Neuronal stem cell (in vitro differentiated cells): Measurements from ENCODE around the gene RNASE11.

Experiments
- DNase-seq: peaks from one replicate; pipeline ENCODE4 v3.0.0-alpha.2; 2013; ENCODE audit warnings: low spot score
- H2AFZ ChIP-seq: one replicate; pipeline ENCODE4 v1.6.1; 2013; ENCODE audit warnings: mild to moderate bottlenecking, low read length, inconsistent platforms
- H2AK5ac ChIP-seq: 2 replicates; pipeline ENCODE4 v1.6.1; 2013; ENCODE audit warnings: low read depth, mild to moderate bottlenecking, inconsistent platforms, low read length, moderate library complexity, mixed read lengths
- H2BK120ac ChIP-seq: 2 replicates; pipeline ENCODE4 v1.6.1; 2013; ENCODE audit warnings: low read depth, mild to moderate bottlenecking, inconsistent platforms, low read length, moderate library complexity, mixed read lengths
- H2BK12ac ChIP-seq: one replicate; pipeline ENCODE4 v1.6.1; 2013; ENCODE audit warnings: low read length, inconsistent platforms
- H2BK15ac ChIP-seq: 2 replicates; pipeline ENCODE4 v1.6.1; 2013; ENCODE audit warnings: mild to moderate bottlenecking, low read length, inconsistent platforms, mixed read lengths
- H2BK5ac ChIP-seq: one replicate; pipeline ENCODE4 v1.6.1; 2013; ENCODE audit warnings: inconsistent platforms, mild to moderate bottlenecking, low read length, moderate library complexity
- H3K14ac ChIP-seq: one replicate; pipeline ENCODE4 v1.6.1; 2013; ENCODE audit warnings: low read length, inconsistent platforms
- H3K18ac ChIP-seq: 2 replicates; pipeline ENCODE4 v1.6.1; 2013; ENCODE audit warnings: low read length, inconsistent platforms
- H3K23ac ChIP-seq: 2 replicates; pipeline ENCODE4 v1.6.1; 2013; ENCODE audit warnings: low read depth, mild to moderate bottlenecking, mixed read lengths, low read length, inconsistent platforms; ENCODE audit not compliant: poor library complexity
- H3K27ac ChIP-seq: replicated peaks from 3 replicates; pipeline ENCODE4 v1.5.1; 2013; ENCODE audit warnings: low read length, inconsistent platforms
- H3K27me3 ChIP-seq, 3 experiments: 2 replicates each; pipeline ENCODE4 v1.6.1; 2013; ENCODE audit warnings: low read length in 3 of 3, mild to moderate bottlenecking in 2 of 3, inconsistent platforms in 1 of 3, low read depth in 1 of 3, mixed read lengths in 1 of 3, moderate library complexity in 1 of 3; ENCODE audit not compliant: control insufficient read depth in 3 of 3, insufficient read depth in 3 of 3
- H3K36me3 ChIP-seq, 2 donors: replicated peaks in 1 of 2; 2 replicates each; pipeline ENCODE4 v1.6.1; 2013; ENCODE audit warnings: low read length in 2 of 2; ENCODE audit not compliant: control insufficient read depth in 2 of 2, insufficient read depth in 2 of 2
- H3K4ac ChIP-seq: 2 replicates; pipeline ENCODE4 v1.6.1; 2013; ENCODE audit warnings: inconsistent platforms, mild to moderate bottlenecking, low read length, moderate library complexity
- H3K4me1 ChIP-seq, 2 donors: 1 replicate in 1 of 2; 2 replicates in 1 of 2; pipeline ENCODE4 v1.6.1; 2013; ENCODE audit warnings: low read length in 2 of 2, low read depth in 1 of 2; ENCODE audit not compliant: control insufficient read depth in 2 of 2, insufficient read depth in 1 of 2
- H3K4me2 ChIP-seq: one replicate; pipeline ENCODE4 v1.6.1; 2013; ENCODE audit warnings: mild to moderate bottlenecking, low read length, inconsistent platforms; ENCODE audit not compliant: insufficient read depth, poor library complexity, severe bottlenecking
- H3K4me3 ChIP-seq, 2 donors: 2 replicates each; pipeline ENCODE4 v1.5.1; 2013; ENCODE audit warnings: low read length in 2 of 2, mild to moderate bottlenecking in 2 of 2, inconsistent platforms in 1 of 2, moderate library complexity in 1 of 2
- H3K79me1 ChIP-seq: one replicate; pipeline ENCODE4 v1.6.1; 2013; ENCODE audit warnings: low read depth, mild to moderate bottlenecking, inconsistent platforms, low read length, moderate library complexity
- H3K9ac ChIP-seq: one replicate; pipeline ENCODE4 v1.6.1; 2013; ENCODE audit warnings: mild to moderate bottlenecking, low read depth, low read length, inconsistent platforms; ENCODE audit not compliant: poor library complexity
- H3K9me3 ChIP-seq, 2 donors: replicated peaks in 1 of 2; 2 replicates each; pipeline versions ENCODE3 to v1.6.1; 2013; ENCODE audit warnings: low read length in 2 of 2, mild to moderate bottlenecking in 2 of 2, inconsistent platforms in 1 of 2, low read depth in 1 of 2, mixed read lengths in 1 of 2, moderate library complexity in 1 of 2; ENCODE audit not compliant: control insufficient read depth in 2 of 2, insufficient read depth in 1 of 2
- H4K8ac ChIP-seq: one replicate; pipeline ENCODE4 v1.6.1; 2013; ENCODE audit warnings: low read depth, mild to moderate bottlenecking, inconsistent platforms, low read length, moderate library complexity
- H4K91ac ChIP-seq: one replicate; pipeline ENCODE4 v1.6.1; 2013; ENCODE audit warnings: low read length, low read depth, mild to moderate bottlenecking, inconsistent platforms; ENCODE audit not compliant: poor library complexity
- WGBS, 2 donors: extraction: QIAGEN DNeasy Blood & Tissue Kit; methylation state at CpG; one replicate each; pipeline ENCODE4 v1.1.7; 2013; ENCODE audit warnings: missing lambda C conversion rate in 2 of 2, mixed read lengths in 1 of 2; ENCODE audit not compliant: insufficient read length in 2 of 2, insufficient replicate concordance in 1 of 2; ENCODE audit errors: extremely low coverage in 2 of 2; 5-methylcytosine and 5-hydroxymethylcytosine counted together

RNASE11 gene

DNA sequence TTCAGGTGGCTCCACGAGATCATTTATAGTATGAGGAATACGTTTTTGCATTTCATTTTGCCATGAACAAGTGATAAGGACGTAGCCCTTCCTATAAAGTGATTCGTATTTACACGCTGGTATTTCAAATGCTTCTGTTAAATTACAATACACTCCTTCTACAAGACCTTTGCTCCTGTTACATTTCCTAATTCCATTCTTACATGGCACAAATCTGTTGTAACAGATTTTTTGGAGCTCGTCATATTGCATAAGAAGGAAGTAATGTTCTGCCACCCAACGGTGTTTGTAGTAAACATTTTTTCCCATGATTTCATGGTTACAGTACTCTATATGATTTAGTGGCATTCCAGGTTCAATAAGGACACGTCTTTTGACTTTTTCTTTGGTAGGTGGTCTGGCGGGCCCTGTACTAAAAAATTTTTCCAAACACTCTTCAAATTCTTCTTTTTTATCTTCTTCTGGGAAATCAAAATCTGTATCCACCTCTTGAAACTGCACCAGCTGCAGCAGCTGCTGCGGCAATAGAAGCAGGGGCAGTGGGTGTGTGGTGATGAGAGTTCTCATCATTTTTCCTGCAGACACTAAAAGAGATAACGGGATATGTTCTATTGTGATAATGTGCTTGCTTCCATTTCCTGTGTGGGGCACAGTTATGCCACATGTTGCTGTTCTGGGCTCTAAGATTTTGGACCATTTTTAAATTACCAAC, 31.1 kb downstream of the RNASE11 start:
- H2BK120ac ChIP-seq, result no peak overlapping the region
- no peak overlapping the region for H3K23ac ChIP-seq
- DNase-seq, result no peak
- no peaks in the 10 kb centered on the region for H3K9me3 ChIP-seq
- H4K8ac ChIP-seq, result no peak overlapping the region
- H2AK5ac ChIP-seq, result no peak overlapping the region
- no peaks in the 10 kb centered on the region for H3K4me1 ChIP-seq
- no peak overlapping the region for H3K4me2 ChIP-seq
- H3K27me3 ChIP-seq, result peaks cover 0 to 2% (median 0%) of the 10 kb centered on the region in 3 experiments
- H2BK5ac ChIP-seq, result no peak overlapping the region
- H3K4ac ChIP-seq, result no peak overlapping the region
- no CpG with 5 or more reads among the region's 11 CpGs for WGBS, 2 donors
- no peaks in the 10 kb centered on the region for H3K79me1 ChIP-seq
- no peak overlapping the region for H3K9ac ChIP-seq
- no peak overlapping the region for H3K27ac ChIP-seq
- H3K14ac ChIP-seq, result no peak overlapping the region
- H2AFZ ChIP-seq, result no peak overlapping the region
- H4K91ac ChIP-seq, result no peak overlapping the region
- no peak overlapping the region for H3K4me3 ChIP-seq
- no peak overlapping the region for H2BK15ac ChIP-seq
- H3K18ac ChIP-seq, result no peak overlapping the region
- no peaks in the 10 kb centered on the region for H3K36me3 ChIP-seq
- no peak overlapping the region for H2BK12ac ChIP-seq

DNA sequence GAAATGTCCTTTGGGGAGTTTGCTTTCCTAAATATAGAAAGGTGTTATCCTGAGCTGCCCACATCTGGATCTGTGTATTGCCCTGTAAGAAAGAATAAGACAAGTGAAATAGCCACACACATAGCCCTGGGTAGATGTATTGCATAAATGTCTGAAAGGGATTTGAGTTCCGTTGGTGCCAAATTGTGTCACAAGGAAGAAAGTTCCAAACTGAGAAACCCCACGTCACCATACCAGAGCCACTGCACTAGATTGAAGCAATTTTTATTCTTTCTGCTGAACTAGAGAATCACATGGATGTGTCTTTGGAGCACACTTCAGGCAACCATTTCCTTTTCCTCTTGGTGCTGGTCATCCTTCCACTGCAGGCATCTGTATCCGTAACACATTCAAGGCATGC, 32.0 kb downstream of the RNASE11 start:
- Histone ChIP-seq H3K79me1 (no peaks in the 10 kb centered on the region), H4K8ac (no peak overlapping the region), H2AFZ (no peak overlapping the region), H3K9ac (no peak overlapping the region), H3K9me3 (no peaks in the 10 kb centered on the region), H3K4me2 (no peak overlapping the region), H3K23ac (no peak overlapping the region), H4K91ac (no peak overlapping the region), H3K4me3 (no peak overlapping the region), H3K27me3 (peaks cover 0 to 2% (median 0%) of the 10 kb centered on the region in 3 experiments), H3K27ac (no peak overlapping the region), H2AK5ac (no peak overlapping the region), H3K4ac (no peak overlapping the region), H3K4me1 (no peaks in the 10 kb centered on the region), H3K14ac (no peak overlapping the region), H3K36me3 (no peaks in the 10 kb centered on the region), H2BK5ac (no peak overlapping the region), H2BK120ac (no peak overlapping the region), H2BK12ac (no peak overlapping the region), H3K18ac (no peak overlapping the region), H2BK15ac (no peak overlapping the region)
- DNase-seq, result no peak
- WGBS, 2 donors, result no CpG with 5 or more reads among the region's 3 CpGs

DNA sequence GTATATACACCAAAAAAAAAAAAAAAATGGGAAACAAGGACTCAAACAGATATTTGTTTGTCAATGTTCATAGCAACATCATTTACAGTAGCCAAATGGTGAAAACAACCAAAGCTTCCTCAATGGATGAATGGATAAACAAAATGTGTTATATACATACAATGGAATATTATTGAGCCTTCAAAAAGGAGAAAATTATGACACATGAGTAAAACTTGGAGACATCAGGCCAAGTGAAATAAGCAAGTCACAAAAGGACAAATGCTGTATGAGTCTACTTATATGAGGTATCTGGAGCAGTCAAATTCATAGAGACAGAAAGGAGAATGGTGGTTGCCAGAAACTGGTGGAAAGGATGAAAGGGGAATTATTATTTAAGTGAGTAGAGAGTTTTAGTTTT, 34.8 kb downstream of the RNASE11 start:
- no peak overlapping the region for H2AFZ ChIP-seq
- H3K27me3 ChIP-seq, result peaks cover 0 to 8% (median 0%) of the 10 kb centered on the region in 3 experiments
- H3K9ac ChIP-seq, result no peak overlapping the region
- no peak for DNase-seq
- H3K23ac ChIP-seq, result no peak overlapping the region
- no peaks in the 10 kb centered on the region for H3K4me1 ChIP-seq
- H2AK5ac ChIP-seq, result no peak overlapping the region
- no peaks in the 10 kb centered on the region for H3K9me3 ChIP-seq
- H3K4ac ChIP-seq, result no peak overlapping the region
- H3K4me3 ChIP-seq, result no peak overlapping the region
- H2BK120ac ChIP-seq, result no peak overlapping the region
- no peak overlapping the region for H3K27ac ChIP-seq
- no peak overlapping the region for H4K91ac ChIP-seq
- no peak overlapping the region for H2BK15ac ChIP-seq
- no peak overlapping the region for H2BK5ac ChIP-seq
- H3K4me2 ChIP-seq, result no peak overlapping the region
- H3K14ac ChIP-seq, result no peak overlapping the region
- no peak overlapping the region for H2BK12ac ChIP-seq
- H3K79me1 ChIP-seq, result no peaks in the 10 kb centered on the region
- H4K8ac ChIP-seq, result no peak overlapping the region
- no peaks in the 10 kb centered on the region for H3K36me3 ChIP-seq
- H3K18ac ChIP-seq, result no peak overlapping the region

DNA sequence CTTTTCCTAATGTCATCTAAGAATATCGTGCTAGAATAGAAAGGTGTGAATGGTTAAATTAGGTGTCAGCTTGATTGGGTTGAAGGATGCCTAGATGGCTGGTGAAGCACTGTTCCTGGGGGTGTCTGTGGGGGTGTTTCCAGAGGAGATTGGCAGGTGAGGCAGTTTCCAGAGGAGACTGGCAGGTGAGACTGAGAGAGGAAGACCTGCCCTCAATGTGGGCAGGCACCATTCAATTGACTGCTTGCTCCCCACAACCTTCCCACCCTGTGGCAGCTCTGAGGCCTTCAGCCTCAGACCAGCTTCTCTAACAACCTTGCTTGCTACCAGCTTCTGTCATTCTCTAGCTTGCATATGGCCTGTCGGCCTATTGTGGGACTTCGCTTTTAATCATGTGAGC, 36.2 kb downstream of the RNASE11 start:
- Histone ChIP-seq H3K36me3 (no peaks in the 10 kb centered on the region), H3K14ac (no peak overlapping the region), H3K27me3 (peaks cover 0 to 10% (median 0%) of the 10 kb centered on the region in 3 experiments), H3K4me2 (no peak overlapping the region), H4K91ac (no peak overlapping the region), H3K9ac (no peak overlapping the region), H3K4ac (no peak overlapping the region), H3K9me3 (no peaks in the 10 kb centered on the region), H2BK5ac (no peak overlapping the region), H2BK120ac (no peak overlapping the region), H2BK12ac (no peak overlapping the region), H3K4me1 (no peaks in the 10 kb centered on the region), H3K4me3 (no peak overlapping the region), H2AK5ac (no peak overlapping the region), H3K23ac (no peak overlapping the region), H3K27ac (no peak overlapping the region), H4K8ac (no peak overlapping the region), H2BK15ac (no peak overlapping the region), H3K18ac (no peak overlapping the region), H3K79me1 (no peaks in the 10 kb centered on the region), H2AFZ (no peak overlapping the region)
- WGBS, 2 donors, result no CpG with 5 or more reads among the region's 3 CpGs
- DNase-seq, result no peak
